Ramos (cell line): ENCODE results near the gene GPR12.

Experiments used
- in situ Hi-C: fragments of 300-500 bp; cut with MboI; formaldehyde crosslinking; loops from one replicate; pipeline ENCODE4 v1.14.3; 2022; ENCODE audit warnings: low sequenced_read_pairs; ENCODE audit not compliant: unreplicated experiment

Gene GPR12

GRCh38 chr13:26749285-26749684, 11.3 kb downstream of the GPR12 start:
- in situ Hi-C loops: no loop called here

DNA sequence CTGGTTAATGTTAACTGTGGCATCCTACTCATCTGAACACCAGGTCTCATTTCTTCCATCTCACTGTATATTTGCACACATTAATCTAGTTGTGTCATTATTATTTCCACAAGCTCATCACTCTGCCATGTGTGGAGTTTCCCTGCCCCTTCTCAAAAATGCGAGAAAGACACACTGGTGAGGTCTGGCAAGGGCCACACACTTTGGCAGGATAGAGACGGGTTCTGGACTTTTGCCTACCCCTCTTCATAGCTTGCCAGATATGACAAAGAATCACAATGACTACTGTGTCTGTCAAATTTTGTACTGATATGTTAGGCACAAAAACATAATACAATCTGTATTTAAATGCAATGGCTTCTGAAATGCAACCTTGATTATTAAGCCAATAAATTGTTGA, 12.9 kb downstream of the GPR12 start:
- in situ Hi-C loops: no loop called here

DNA sequence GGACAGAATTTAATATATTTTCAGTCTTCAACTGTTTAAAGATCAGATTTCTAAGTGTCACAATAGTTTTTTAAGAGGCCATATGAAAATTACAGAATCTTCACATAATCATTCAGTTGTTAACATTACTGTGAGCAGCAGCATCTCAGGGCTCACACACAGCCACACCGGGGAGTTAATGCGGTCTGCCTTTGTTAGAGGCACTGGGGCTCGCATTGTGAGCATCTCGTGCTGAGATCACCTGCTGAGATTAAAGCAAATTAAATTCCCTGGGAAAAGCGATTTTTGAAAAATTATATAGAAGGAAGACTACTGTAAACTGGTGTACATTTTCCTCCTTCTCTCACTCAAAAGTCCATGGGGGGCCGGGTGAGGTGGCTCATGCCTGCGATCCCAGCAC, 16.6 kb downstream of the GPR12 start:
- in situ Hi-C loops: no loop called here

GRCh38 chr13:26742691-26743358, 17.8 kb downstream of the GPR12 start:
- in situ Hi-C loops: no loop called here

- in situ Hi-C loops: no loop called here
Observed at GRCh38 chr13:26735677-26736076, 24.9 kb downstream of the GPR12 start.

GRCh38 chr13:26727633-26728032, 33.0 kb downstream of the GPR12 start:
- in situ Hi-C loops: no loop called here

DNA sequence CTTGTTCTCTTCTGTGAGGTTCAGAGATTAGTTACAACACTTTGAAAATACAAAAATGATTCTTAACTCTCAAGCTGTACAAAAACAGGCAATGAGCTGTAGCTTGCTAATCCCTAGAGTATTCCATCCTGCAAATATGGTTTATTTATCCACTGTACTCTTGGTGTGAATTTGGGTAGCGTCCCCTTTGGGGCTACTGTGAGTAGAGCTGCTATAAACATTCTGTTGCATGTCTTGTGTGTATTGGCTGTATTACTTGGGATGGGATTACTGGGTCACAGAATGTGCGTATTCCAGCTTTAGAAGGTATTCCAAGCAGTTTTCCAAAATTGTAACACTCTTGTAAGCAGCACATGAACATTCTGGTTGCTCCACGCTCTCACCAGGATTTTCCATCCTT, 33.5 kb downstream of the GPR12 start:
- in situ Hi-C loops: no loop called here

GRCh38 chr13:26726684-26727083, 33.9 kb downstream of the GPR12 start:
- in situ Hi-C loops: no loop called here

DNA sequence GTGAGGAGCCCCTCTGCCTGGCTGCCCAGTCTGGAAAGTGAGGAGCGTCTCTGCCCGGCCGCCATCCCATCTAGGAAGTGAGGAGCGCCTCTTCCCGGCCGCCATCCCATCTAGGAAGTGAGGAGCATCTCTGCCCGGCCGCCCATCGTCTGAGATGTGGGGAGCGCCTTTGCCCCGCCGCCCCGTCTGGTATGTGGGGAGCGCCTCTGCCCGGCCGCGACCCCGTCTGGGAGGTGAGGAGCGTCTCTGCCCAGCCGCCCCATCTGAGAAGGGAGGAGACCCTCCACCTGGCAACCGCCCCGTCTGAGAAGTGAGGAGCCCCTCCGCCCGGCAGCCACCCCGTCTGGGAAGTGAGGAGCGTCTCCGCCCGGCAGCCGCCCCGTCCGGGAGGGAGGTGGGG, 37.0 kb downstream of the GPR12 start:
- in situ Hi-C loops: loop anchor here (25.0 kb wide), 1 partner anchor 139 kb away; no protein-coding TSS in a partner anchor

- in situ Hi-C loops: loop anchor here (25.0 kb wide), 1 partner anchor 140 kb away; no protein-coding TSS in a partner anchor
Observed at GRCh38 chr13:26722321-26722720, 38.3 kb downstream of the GPR12 start.

DNA sequence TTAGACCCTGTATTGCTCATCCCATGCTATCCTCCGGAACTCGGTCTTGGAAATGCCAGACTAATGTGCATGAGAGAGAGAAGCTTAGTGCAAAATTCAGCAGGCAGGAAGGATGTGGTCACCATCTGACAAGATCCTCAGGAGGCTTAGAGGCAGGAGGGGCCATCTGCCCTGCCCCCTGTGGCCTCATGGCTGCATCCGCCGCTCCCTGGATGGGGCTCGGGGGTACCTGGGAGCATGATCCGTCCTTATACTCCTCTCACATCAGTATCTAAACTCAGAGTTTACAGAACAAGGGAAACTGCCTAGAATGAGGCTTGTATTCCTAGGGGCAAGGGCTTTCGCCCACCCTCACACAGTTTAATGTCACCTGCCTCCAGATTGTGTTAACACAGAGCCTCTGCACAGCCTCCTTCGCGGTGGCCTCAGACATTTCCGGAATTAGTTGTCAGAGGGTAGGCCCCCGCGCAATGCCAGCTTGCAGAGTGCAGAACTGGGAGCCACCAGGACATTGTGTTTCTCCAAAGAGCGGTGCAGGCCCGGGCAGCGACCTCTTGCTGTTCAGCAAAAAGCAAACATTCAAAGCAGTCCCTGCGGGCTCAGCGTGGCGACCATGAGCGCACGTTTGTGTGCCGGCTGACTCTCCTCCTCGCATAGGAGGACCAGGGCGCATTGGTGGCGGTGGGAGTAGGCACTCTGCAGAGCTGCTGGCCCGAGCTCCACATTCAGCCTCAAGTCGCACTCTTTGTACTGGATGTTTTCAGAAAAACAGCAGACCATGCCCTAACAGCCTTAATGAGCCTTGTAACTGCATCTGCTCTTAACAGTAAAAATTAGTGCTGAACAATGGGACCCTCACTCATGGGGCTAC, 39.1 kb downstream of the GPR12 start:
- in situ Hi-C loops: loop anchor here (25.0 kb wide), 1 partner anchor 141 kb away; no protein-coding TSS in a partner anchor

DNA sequence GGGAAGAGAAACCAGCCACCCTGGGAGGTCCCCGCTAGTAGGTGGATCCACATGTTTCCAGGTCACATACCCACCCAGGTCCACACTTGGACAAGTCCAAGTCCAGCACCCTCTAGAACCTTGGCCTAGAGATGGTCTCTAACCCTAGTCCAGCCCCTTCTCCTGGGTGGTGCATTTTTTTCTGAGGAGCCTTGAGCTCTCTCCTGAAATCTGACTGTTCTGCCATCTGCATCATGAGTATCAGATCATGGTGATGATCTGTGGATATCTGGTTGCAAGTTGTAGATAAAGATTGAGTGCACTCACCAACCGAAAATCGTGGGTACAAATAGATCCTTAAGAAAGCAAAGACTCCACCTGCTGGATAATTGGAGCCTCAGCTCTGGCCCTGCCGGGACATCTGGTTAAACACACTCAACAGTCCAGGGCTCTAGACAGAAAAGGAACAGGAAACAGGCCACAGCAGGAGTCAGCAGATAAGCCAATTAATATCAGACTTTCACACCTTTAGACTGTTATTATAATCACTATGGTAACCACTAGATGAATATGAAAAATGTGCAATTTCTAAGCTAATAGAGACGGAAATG, 41.1 kb downstream of the GPR12 start:
- in situ Hi-C loops: loop anchor here (25.0 kb wide), 1 partner anchor 143 kb away; no protein-coding TSS in a partner anchor

DNA sequence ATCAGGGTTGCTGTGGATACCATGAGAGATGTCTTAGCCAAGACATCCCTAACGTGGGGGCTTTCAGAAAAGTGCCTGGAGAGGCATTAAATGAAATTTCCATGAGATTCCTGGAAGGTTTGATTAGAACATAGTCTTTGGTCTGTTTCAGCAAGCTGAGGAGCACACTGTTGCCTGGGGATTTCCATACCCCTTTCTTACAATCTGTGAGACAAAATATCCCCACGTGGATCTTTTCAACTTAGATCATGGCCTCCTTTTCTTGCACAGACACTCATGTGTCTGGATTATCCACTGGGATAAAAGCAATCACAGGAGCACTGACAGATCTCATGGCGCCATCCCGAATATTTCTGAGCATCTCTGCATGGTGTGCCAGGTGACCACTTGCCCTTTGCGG, 41.7 kb downstream of the GPR12 start:
- in situ Hi-C loops: loop anchor here (25.0 kb wide), 1 partner anchor 143 kb away; no protein-coding TSS in a partner anchor

- in situ Hi-C loops: loop anchor here (25.0 kb wide), 1 partner anchor 144 kb away; no protein-coding TSS in a partner anchor
Observed at GRCh38 chr13:26718146-26718545, 42.4 kb downstream of the GPR12 start.

DNA sequence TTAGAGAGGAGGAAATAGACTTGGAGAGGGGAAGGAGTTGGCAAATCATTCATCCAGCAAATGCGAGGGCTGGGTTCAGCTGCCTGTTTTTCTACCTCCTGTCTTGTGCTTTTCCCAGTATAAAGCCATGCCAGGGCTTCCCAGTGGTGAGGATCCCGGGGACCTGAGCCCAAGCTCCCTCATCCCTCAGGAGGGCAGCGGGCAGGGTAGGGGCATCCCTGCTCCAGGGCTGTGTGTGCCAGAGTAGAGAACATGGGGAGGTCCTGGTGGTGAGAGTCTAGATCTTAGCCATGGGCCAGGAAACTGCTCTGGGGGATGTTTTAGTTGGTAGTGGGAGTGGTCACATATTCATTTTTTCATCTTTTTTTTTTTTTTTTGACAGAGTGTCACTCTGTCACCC, 43.6 kb downstream of the GPR12 start:
- in situ Hi-C loops: loop anchor here (25.0 kb wide), 1 partner anchor 145 kb away; no protein-coding TSS in a partner anchor

DNA sequence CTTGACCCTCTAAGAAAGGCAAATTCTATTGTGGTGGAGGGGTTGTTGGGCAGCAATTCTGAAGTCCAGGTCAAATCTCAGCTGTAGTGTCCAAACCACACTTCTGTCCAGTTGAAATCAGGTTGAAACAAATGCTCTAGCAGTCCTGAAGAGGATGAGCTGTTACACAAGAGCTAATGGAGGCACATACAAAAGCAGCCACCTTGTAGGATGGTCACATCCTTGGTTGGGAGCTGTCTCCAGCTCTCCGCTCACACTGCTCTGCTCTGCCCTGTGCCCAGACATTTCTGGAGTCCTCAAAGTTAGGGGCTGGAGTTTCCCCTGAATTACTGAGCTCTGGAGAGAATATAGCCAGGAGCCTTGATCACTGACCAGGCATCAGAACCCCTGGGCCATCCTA, 47.2 kb downstream of the GPR12 start:
- in situ Hi-C loops: loop anchor here (25.0 kb wide), 1 partner anchor 149 kb away; no protein-coding TSS in a partner anchor

DNA sequence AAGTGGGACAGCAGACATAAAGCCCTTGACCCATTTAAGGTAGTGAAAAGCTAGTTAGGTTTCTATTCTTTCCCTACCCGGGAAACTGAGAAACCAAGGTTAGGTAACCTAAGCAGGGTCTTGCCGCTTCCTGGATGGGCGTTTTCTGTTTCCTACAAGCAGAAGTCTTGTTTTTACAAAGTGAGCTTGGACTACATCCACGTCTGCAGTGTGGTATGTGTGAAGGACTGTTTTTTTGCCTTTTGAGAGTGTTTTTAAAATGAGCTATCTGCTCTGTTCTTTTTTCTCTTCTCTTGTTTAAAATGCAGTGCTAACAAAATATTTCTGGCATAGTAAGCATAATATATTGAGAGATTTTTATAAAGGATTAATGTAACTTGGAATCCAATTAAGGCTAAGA, 49.4 kb downstream of the GPR12 start:
- in situ Hi-C loops: loop anchor here (25.0 kb wide), 1 partner anchor 151 kb away; no protein-coding TSS in a partner anchor

DNA sequence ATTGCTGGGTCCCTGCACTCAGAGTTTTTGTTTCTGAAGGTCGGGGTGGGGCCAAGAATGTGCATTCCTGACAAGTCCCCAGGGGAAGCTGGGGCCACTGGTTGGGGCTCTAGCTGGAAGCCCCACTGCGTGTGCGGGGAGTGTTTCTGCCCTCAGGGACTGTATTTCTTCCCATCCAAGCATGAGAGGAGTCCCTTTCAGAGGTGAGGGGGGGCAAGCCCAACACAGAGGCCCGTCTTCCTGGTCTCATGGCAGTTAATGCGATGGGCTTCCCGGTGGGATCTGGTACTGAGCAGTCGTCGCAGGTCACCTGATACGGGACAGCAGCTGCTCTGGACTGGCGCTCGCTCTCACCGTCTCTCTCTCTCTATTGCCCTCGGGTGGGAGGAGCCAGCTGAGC, 50.4 kb downstream of the GPR12 start:
- in situ Hi-C loops: loop anchor here (25.0 kb wide), 1 partner anchor 152 kb away; no protein-coding TSS in a partner anchor

GRCh38 chr13:26709461-26709860, 51.1 kb downstream of the GPR12 start:
- in situ Hi-C loops: loop anchor here (25.0 kb wide), 1 partner anchor 153 kb away; no protein-coding TSS in a partner anchor

- in situ Hi-C loops: loop anchor here (25.0 kb wide), 1 partner anchor 154 kb away; no protein-coding TSS in a partner anchor
Observed at GRCh38 chr13:26708007-26708297, 52.6 kb downstream of the GPR12 start.
